ENCODE data around the gene PCSK1N.
"Not testable (repeated sequence)": the region's sequence is repeated elsewhere in the genome, so short reads cannot be mapped to it uniquely, and the experiment has no call there.

PCSK1N gene, protein sequence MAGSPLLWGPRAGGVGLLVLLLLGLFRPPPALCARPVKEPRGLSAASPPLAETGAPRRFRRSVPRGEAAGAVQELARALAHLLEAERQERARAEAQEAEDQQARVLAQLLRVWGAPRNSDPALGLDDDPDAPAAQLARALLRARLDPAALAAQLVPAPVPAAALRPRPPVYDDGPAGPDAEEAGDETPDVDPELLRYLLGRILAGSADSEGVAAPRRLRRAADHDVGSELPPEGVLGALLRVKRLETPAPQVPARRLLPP

DNA sequence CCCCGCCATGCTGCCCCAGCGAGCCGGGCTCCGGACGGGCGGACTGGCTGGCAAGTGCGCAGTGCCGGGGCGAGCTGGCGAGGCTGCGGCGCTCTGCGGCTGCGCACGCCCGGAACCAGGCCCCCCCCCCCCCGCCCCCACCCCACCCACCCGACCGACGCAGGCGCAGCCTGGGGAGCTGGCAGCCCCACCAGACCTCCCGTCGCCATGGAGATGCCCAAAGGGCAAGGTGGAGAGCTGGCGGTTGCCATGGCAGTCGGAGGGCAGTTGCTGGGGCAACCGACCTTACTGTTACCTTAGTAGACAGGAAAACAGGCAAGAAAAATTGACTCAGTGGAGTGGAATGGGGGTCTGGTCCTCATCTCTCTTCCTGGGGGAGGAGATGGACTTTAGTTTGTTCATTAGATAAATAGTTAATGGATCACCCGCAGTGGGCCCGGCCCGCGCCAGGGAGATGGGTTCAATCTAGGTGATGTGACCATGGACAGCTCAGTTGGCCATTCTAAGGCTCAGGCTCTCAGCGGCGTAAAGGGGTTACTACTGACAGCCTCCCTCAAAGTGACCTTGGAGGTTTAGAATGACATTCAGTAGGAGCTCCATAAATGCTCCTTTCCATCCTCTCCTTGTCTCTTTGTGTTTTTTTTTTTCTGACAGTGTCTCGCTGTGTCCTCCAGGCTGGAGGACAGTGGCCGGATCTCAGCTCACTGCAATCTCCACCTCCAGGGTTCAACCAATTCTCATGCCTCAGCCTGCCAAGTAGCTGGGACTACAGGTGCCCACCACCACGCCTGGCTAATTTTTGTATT is at the start of gene PCSK1N:
PCSK1N (minus strand) TSS at position 87 of the 806 bp plus-strand sequence; CDS start at position 9, 78 bp downstream.
- peak; percentile 15 for DNase-seq

DNA sequence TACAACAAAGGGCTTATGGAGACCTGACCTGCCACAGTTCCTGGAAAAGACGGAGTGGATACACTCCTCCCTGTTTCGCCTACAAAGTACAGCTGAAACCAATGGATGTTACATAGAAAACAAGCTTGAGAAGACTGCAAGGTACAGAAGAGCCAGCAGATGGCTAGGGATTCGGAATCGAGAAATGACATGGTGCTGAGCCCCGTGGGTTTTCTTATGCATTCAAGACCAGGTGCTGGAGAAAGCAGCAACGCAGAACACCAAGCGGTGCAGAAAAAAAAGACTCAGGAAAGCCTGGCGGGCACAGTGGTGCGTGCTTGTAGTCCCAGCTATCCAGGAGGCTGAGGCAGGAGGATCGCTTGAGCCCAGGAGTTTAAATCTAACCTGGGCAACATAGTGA is 48.3 kb upstream of the PCSK1N start:
- DNase-seq, result no peak

DNA sequence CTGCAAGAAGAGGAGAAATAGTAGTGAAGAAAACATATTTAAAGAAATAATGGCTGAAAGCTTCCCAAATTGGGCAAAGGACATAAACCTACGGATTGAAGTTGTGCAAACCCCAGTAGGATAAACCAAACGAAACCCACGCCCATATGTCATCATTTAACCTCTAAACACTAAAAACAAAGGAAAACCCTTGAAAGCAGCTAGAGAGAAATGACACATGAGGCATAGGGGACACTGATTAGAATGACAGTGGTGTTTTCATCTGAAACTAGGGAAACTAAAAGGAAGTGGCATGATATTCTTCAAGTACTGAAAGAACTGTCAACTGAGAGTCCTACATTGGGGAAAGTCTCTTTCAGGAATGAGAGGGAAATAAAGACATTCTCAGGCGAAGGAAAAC is 41.5 kb upstream of the PCSK1N start:
- not testable (repeated sequence) for DNase-seq

DNA sequence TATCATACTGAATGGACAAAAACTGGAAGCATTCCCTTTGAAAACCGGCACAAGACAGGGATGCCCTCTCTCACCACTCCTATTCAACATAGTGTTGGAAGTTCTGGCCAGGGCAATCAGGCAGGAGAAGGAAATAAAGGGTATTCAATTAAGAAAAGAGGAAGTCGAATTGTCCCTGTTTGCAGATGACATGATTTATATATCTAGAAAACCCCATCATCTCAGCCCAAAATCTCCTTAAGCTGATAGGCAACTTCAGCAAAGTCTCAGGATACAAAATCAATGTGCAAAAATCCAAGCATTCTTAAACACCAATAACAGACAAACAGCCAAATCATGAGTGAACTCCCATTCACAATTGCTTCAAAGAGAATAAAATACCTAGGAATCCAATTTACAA is 36.6 kb upstream of the PCSK1N start:
- DNase-seq, result not testable (repeated sequence)

DNA sequence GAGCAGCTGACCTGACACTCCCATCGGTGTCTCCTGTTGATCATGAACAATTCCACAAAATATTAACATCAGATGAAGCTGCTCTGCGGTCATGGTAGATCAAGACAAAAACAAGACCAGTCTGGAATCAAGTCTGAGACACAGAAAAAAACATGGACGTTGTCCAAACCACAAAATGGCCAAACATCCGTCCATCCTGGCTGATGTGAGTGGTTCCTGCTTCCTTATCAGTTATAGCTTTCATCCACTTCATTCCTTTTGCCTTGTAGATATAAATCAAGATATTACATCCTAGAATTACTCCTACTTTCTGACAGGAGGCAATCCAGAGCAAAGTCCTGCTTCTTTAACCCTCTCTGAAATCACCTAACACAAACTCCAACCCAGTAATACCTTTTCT is 28.8 kb upstream of the PCSK1N start:
- DNase-seq, result no peak

DNA sequence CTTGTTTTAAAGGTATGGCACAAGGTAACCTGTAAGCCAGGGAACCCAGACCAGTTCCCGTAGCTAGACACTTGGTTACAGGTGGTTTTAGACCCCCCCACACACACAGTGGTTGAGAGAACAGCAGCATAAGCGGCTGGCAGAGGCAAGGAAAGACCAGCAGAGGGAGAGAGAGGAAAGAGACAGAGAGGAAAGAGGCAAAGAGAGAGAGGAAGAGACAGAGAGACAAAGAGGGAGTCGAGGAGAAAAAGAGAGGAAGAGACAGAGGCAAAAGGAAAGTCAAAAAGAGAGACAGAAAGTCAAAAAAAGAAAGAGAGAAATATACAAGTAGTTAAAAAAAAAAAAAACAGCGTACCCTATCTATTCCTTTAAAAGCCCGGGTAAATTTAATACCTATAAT is 19.5 kb upstream of the PCSK1N start:
- DNase-seq, result no peak

DNA sequence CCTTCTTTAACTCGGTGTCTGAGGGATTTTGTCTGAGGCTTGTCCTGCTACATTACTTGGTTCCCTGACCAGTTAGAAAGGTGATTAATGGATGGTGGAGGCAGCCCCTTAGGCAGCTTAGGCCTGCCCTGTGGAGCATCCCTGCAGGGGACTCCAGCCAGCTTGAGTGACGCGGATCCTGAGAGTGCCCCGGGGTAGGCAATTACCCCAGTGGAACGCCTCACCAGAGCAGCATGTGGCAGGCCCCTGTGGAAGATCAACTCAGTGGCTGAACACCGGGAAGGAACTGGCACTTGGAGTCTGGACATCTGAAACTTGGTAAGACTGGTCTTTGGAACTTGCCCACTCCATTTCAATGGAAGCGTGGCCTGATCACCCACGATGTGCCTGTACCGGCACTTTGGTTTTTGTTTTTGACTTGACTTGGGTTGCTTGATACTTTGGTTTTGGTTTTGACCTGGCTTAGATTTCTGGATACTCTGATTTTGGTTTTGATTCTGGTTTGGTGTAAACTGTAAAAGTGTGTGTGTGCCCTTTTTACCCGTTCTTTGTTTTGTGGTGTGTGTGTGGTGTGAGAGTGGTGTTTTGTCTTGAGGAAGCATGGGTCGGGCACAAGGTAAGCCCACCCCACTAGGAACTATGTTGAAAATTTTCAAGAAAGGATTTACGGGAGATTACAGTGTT is 18.9 kb upstream of the PCSK1N start:
- DNase-seq, result not testable (repeated sequence)

DNA sequence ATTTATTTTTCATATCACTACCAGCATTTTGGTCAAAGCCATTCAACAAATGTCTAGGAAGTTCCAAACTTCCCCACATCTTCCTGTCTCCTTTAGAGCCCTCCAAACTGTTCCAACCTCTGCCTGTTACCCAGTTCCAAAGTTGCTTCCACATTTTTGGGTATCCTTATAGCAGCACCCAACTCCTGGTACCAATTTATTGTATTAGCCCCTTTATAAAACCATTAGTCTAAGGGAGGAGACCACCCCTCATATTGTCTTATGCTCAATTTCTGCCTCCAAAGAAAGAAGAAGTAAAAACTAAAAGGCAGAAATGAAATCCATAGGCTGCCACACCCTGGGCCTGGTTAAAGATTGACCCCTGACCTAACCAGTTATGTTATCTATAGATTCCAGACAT is 18.1 kb upstream of the PCSK1N start:
- not testable (repeated sequence) for DNase-seq

DNA sequence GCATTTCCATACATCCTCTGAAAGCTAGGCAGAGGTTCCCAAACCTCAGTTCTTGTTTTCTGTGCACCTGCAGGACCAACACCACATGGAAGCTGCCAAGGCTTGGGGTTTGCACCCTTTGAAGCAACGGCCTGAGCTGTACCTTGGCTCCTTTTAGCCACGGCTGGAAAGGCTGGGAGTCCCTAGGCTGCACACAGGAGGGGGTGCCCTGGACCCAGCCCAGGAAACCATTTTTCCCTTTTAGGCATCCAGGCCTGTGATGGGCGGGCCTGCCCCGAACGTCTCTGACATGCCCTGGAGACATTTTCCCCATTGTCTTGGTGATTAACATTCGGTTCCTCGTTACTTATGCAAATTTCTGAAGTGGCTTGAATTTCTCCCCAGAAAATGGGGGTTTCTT is 17.4 kb upstream of the PCSK1N start:
- DNase-seq, result no peak

DNA sequence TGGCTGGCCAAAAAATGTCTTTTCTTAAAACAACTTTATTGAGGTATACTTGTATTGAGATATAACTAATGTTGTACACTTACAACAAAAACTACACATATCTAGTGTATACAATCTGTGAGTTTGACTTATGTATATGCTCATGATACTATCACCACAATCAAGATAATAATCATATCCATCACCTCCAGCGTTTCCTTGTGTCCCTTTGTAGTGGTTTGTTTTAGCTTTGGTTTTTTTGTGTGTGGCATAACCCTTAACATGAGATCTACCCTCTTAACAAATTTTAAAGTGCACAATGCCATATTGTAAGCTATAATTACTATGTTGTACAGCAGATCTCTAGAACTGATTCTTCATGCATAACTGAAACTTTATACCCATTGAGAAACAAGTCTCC is 13.4 kb upstream of the PCSK1N start:
- DNase-seq, result no peak

DNA sequence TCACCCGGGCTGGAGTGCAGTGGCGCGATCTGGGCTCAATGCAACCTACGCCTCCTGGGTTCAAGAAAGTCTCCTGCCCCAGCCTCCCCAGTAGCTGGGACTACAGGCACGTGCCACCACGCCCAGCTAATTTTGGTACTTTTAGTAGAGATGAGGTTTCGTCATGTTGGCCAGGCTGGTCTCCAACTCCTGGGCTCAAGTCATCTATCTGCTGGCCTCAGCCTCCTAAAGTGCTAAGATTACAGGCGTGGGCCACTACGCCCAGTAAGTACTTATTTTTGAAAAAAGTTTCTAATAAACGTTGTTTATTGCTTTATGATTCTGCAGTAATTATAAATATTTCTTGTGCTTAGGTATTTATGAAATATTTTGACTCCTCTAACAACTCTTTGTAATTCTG is 4.3 kb upstream of the PCSK1N start:
- no peak for DNase-seq

DNA sequence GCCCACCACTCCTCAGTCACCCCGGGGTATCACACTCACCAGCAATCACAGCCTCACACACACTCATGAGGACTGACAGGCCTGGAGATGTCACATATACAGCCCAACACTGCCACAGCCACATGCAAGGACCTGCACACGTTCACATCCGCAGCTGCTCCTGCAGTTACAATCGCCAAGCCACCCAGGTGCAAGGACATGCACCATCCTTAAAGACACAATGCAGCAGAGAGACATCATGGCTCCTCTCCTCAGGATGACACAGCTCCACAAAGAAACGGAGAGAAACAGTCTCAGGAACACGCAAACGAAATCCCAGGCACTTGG is 1.1 kb downstream of the PCSK1N start:
- no peak for DNase-seq

DNA sequence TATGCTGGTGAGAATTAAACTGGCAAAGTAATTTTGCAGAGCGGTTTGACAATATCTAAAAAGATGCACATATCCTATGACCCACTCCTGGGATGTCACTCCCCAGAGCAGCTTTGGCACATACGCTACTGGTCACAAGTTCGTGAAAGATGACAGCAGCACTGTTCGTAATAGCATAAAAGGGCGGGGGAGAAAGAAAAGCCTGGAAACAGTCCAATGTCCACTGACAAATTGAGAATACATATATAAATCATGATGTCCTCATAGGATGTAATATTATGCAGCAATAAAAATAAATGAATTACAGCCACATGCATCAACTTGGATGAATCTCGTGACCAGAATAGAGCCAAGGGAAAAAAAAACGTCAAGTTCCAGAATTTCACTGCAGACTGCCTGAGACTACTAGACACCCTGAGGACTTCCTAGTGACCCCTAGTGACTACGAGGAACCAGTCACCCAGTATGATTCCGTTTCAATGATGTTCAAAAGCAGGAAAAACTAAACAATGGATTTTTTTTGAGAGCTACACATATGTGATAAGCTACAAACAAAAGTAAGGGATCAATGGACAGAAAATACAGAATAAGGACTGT is 1.8 kb downstream of the PCSK1N start:
- no peak for DNase-seq

DNA sequence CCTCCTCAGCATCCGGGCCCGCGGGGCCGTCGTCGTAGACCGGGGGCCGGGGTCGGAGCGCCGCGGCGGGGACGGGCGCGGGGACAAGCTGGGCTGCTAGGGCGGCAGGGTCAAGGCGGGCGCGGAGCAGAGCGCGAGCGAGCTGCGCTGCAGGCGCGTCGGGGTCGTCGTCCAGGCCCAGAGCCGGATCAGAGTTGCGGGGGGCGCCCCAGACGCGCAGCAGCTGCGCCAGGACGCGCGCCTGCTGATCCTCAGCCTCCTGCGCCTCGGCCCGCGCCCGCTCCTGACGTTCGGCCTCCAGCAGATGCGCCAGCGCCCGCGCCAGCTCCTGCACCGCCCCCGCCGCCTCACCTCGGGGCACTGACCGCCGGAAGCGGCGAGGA is 3.5 kb downstream of the PCSK1N start:
- DNase-seq, result no peak

DNA sequence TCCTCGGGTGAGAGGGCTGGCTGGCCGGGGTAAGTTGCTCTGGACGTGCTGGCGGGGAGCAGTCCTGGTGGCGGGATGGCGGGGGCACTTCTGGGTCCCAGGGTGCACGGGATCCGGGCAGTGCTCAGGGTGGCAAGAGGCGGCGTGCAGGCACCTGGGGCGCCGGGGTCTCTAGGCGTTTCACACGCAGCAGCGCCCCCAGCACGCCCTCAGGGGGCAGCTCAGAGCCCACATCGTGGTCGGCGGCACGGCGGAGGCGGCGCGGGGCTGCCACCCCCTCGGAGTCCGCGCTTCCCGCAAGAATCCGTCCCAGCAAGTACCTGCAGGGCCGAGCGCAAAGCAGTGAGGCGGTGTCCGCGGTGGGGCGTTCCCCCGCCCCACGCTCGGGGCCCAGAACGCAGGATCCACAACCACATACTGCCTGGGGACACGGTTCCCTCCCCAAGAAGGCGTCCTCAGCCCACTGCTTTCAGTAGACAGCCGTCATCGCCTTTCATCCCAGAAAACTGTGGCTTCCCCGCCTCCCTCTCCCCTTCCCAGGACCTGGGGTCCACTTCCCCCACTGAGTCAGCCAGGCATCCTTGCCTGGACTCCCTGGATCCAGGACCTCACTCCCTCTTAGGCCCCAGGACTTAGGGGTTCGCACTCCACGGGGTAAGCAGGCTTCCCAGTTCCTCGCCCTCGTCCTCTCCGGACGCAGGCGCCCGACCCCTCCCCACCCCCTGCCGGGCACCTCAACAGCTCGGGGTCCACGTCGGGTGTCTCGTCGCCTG is 4.1 kb downstream of the PCSK1N start:
- DNase-seq, result no peak

DNA sequence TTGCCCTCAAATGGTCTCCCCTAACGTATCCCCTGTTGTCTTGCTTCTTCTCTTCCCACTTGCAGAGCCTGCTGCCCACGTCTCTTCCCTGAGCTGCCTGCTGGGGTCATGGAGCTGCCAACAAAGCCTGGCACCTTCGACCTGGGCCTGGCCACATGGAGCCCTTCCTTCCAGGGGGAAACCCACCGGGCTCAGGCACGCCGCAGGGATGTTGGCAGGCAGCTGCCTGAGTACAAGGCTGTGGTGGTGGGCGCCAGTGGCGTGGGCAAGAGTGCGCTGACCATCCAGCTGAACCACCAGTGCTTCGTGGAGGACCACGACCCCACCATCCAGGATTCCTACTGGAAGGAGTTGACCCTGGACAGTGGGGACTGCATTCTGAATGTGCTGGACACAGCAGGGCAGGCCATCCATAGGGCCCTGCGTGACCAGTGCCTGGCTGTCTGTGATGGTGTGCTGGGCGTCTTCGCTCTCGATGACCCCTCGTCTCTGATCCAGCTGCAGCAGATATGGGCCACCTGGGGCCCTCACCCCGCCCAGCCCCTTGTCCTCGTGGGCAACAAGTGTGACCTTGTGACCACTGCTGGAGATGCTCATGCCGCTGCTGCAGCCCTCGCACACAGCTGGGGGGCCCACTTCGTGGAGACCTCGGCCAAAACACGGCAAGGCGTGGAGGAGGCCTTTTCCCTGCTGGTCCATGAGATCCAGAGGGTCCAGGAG is 6.2 kb downstream of the PCSK1N start:
- DNase-seq, result no peak

DNA sequence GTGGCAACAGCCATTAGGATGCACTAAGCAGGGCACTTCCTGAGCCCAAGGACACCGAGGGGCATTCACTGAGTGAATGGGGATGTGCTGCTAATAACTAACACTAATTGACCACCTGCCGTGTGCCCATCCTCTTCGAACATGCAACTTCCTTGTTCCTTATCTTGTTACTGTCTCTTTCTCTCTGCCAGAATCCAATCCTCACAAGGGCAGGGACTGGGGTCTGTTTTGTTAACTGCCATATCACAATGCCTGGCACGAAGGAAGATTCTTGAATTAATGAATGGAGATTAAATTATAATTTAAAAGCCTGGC is 7.8 kb downstream of the PCSK1N start:
- no peak for DNase-seq

DNA sequence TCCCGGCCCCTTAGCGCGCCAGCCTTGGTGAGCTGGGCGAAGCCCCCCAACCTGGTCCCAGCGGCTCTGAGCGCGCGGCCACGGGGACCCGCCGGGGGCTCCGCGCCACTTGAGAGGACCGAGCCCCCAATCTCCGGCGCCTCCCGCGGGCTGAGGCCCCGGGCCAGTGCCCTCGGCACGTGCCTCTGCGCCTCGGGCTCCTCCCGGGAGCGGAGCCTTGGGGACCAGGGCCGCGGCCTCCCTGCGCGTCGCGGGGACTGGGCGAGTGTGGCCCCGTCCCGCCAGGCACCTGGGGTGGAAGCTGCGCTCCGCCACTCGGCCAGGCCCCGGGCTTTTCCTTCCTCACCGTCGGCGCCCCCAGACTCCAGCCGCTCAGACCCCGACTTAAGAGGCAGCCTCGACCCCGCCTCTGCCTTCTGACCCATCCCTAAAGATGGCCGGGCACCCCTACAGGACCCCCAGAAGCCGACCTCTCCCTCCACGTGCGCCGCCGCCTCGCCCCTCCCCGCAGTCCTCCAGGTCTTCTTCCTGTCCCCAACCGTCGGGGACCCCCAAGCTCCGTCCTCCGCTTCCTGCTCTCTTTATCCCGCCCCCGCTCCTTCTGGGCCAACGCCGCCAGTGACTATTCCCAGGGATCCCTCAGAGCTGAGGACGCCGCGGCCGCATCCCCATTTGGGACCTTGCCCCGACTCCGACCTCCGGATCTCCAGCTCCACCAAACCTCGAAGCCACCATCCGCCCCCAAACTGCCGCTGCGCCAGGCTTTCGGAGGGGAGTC is 8.3 kb downstream of the PCSK1N start:
- DNase-seq, result no peak

DNA sequence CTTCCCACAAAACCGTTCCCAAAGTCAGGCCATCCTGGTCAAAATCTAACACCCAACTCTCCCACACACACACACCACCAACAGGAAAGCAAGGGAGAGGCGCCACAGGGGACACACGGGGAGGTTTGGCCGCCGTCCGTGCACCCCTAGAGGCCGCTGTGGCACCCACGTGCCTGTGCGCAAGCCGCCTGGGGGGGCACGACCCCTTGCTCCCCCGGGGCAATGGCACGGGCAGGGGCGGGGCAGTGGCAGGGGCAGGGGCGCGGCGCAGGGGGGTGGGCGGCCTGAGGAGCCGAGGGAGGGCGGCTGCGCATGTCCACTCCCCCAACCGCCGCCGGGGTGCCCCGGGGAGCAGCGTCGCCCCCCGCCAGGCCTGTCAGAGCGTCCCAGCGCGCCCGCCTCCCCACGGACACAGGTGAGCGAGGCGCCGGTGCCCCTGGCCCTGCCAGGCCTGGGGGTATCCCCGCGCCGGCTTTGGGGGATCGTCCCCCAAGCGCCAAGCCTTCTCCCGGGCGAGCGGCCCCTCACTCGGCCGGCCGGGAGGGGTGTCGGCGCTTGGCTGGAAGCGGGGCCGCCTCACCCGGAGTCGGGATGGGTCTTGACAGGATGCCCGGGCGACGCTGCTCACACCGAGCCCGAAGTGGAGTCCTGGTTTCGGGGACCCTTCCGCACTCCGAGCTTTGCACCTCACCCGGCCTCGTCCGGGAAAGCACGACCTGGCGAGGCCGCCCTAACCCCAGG is 9.1 kb downstream of the PCSK1N start, which contains the start of gene ERAS:
ERAS (plus strand) TSS at position 379 of the 741 bp plus-strand sequence. CDS start 2,611 bp downstream, outside the sequence.
- DNase-seq, result peak; percentile 14

DNA sequence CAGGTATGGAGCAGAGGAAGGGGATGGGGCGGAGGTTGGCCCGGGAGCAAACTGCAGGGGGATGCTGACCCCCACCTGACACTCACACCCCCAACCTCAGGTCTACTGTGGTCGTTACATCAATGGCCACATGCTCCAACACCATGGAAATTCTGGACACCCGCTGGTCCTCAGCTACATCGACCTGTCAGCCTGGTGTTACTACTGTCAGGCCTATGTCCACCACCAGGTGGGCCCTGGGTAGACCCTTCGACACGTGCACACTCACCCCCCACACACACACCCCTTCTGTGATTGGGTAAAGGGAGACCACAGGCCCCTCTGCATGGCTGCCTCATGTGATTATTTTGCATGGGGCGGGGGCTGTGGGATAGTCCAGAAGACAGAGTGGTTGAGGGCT is 11.3 kb downstream of the PCSK1N start:
- DNase-seq, result no peak

DNA sequence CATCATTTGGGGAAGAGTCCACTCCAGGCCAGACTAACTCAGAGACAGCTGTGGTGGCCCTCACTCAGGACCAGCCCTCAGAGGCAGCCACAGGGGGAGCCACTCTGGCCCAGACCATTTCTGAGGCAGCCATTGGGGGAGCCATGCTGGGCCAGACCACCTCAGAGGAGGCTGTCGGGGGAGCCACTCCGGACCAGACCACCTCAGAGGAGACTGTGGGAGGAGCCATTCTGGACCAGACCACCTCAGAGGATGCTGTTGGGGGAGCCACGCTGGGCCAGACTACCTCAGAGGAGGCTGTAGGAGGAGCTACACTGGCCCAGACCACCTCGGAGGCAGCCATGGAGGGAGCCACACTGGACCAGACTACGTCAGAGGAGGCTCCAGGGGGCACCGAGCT is 12.4 kb downstream of the PCSK1N start:
- DNase-seq, result no peak

Measured in activated CD4-positive, alpha-beta T cell treated with anti-CD3 and anti-CD28 coated beads, Interleukin-10, Interleukin-2, amounts not matched to agents 100 ng/mL and 50 ng/mL, durations not matched to agents 16 hours and 8 hours (primary cell).